HG02938 (cell line): ENCODE data around the gene HDGF.

Experiments
- ATAC-seq: cut with Tn5 transposase; IDR thresholded peaks from one replicate; pipeline ENCODE4 v1.9.1; 2021; ENCODE audit warnings: mild to moderate bottlenecking, moderate library complexity; ENCODE audit not compliant: unreplicated experiment

HDGF gene

DNA sequence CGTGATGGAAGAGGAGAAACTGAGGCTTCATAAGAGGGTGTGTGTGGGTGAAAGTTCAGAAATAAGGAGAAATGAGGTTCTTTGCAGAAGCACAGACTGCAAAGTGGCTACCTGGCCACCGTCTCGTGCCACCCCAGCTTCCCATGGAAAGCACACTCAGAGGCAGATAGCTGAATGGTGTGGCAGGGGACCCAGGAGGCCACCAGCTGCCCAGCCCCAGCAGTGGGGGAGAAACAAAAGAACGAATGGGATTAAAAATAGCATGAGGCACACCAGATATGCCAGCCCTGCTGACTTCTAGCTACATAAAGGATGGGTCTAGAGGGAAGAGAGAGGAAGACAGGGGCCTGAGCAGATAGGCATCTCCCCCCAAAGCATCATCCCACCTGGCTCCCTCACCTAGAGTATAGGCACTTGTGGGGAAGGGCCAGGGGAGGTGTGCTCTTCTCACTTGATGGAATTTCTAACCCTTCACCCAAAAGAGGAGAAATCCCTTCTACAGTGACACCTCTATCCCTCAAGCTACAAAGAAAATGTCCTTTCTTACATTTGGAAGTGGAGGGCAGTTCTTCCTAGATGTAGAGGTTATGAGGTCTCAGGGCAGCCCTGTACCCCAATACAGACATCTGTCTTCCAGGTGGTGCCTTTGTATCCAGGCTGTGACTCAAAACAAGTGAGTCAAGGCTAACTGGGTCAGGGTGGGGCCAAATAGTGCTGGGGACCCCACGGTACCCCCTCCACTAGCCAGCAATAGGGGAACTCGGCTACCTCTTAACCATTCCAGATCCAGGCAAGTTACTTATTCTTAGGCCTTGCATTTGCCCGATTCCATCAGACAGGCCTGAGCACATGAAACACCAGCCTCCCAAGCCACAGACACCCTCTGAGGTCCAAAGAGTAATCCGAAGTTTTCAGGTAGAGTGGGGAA lies 3.5 kb downstream of the HDGF start:
- ATAC-seq, result no peak

DNA sequence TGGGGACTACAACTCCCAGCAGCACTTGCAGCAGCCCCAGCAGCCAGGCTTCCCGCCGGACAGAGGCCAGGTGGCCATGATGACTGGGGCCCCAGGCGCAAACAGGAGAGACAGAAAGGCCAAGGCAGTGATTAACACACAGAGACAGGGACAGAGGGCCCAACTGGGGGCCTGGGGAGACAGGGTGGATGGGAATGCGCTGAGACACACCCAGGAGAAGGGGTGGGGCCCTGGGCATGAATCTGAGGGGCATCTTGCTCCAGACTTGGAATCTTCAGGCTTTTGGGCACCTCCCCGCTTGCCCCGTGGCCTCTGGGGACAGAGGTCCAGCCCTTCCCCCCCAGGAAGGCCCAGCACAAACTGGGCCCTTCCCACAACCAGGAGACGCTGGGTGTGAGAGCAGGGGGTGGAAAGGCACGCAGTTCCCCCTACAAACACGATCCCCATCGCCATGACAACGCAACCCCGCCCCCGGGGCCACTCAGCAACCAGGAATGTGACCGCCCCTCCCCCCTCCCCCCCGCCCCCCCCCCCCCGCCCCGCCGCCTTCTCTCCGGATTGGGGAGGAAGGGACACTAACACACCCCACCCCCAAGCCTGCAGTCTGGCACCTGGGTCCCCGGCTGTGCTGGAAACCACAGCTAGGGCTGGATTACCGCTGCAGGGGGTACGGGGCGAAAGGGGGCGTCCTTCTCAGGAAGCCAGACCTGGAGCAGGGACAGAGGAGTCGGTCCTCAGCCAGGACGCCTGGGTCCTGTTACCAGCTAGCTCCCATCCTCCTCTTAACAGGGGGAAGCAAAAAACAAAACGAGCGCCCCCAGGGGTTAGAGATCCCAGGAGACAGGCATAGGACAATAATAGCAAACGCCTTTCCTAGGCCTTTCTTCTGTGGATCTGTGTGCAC lies 4.5 kb downstream of the HDGF start:
- ATAC-seq, result no peak

DNA sequence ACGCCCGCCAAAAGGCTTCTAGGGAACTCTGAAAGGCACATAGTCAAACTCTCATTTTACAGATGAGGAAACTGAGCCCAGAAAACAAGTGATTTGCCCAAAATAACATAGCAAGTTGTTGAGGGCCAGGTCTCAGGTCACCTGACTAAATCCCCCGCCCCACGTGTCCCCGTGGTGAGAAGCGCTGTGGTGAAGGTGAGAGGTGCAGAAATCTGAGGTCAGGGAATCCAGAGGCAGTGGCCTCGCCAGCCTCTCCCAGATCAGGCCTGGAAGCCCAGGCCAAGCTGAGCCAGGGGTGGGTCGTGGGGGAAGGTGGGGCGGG lies 5.1 kb downstream of the HDGF start:
- ATAC-seq, result no peak

DNA sequence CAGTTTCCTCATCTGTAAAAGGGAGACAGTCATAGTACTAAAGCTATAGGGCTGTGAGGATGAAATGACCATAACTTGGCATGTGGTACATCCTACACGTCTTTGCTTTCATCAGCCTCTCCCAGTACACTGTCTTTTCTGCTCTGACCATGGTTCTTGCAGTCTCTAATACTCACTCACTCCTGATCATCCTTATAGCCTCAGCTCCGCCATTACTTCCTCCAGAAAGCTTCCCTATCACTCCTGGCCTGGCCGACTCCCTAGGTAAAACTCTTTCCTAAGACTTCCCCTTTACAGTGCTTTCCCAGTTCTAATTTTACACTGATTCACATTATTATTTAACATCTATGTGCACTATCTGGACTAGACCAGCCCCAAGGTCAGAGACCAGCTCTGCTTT lies 5.6 kb downstream of the HDGF start:
- ATAC-seq, result no peak

DNA sequence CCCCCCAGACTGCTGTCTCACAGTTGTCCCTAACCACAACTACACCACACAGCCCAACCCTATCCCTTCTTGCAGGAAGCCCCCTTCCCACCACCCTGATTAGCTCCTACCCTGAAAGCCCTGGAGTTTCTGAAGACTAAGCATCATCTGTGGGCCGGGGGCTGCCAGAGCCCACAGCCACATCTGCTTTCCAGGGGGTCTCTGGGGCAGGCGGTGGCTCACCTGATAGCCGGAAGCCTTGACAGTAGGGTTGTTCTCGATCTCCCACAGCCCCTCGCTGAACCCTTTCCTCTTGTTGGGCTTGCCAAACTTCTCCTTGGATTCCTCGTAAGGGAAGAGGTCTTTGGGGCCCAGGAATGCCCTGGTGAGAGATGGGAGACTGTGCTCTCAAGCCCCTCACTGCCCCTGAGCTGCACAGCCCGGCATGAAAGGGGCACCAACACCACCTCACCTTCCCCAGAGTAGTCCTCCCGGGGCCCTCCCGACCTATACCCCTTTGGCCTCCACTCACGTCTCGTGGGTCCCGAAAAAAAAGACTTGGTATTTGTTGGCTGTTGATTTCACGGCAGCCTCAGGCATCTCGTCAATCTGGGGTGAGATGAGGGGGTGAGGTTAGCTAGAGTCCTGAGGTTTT lies 6.6 kb downstream of the HDGF start:
- no peak for ATAC-seq

DNA sequence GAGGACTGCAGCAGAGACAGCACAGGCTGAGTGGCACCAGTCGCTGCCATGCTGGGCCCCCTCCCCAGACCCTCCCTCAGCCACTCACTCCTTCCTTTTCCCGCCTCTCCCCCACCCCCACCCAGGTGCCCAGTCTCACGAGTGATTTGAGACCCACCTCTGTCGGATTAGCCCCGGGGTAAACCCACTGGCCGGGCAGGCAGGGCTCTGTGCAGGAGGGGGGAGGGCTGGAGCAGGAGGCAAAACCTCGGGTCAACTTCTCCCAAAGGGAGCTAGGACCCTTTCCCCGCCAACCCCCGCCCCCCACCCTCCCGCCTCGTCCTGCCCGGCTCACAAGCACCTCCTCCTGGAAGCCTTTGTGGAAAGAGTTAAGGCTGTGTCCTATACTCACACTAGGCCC lies 7.1 kb downstream of the HDGF start:
- no peak for ATAC-seq

DNA sequence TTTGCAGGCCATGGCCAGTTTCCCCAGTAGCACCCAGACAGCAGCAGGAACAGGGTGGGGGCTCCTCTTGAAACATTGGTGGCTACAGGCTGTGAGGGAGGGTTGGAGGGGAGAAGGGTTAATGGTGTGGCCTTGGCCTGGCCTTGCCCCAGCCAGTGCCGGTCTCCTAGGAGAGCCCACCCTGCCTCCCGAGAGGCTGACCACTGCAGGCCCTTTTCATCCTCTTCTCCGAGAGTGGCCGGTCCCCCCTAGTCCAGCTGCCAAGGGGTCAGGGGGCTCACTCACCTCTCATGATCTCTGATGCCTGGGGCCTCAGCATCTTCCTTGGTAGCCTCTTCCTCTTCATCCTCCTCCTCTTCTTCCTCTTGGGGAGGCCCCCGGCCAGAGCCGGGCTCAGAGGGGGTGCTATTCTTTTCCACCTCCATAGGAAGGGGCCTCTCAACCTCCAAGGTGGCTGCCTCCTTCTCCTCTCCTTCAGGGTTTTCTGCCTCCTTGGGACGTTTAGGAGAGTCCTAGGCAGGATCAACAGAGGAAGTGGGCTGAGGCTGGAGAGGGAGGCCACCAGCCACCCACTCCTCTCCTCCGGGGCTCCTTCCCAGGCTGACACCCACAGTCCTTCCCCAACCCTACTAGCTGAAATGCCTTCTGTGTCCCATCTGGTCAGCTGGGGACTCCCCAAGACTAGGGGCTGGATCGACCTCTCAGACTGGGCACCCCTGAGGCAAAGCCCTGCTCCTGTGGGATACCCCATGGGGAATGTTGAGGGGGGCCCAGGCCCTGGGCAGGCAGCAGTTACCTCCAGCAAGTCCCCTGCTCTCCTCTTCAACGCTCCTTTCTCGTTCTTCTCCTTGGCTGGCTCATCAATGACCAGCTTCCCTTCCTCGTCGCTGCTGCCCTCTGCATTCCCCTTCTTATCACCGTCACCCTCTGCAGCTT lies 7.8 kb downstream of the HDGF start:
- ATAC-seq, result no peak

DNA sequence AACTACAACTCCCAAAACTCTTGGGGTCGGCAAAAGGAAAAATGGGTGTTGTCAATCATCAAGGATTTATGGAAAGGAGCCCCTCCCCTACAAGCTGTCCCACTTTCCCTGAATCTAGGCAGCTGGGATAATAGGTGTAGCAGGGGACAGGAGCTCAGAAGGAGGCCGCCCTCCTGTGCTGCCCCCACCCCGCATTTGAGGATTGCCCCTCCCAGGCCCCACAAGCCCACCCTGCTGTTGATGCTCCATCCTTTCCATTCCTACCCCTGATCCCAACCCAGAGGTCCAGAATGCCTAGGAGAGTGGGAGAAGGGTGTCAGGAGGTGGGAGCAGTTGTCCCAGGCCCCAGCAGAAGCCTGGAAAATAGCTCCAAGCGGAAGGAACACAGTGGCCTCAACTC lies 8.7 kb downstream of the HDGF start:
- no peak for ATAC-seq

DNA sequence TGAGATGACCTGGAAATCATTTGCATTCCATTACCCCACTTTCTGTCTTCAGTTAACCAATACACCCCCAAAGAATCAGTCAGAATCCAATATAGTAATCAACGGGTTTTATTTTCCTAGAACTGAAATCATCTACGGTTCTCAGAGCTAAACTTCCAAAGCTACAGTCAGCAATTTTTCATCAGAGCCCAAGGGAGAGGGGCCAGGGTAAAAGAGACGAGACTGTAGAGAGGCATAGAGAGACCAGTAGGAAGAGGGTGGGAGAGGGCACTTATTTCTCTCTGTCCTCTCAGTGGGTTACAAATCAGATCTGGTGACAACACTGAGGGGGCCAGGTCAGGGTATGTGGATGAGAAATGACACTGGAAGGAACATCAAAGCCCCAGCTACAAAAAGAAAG lies 9.5 kb downstream of the HDGF start:
- no peak for ATAC-seq

DNA sequence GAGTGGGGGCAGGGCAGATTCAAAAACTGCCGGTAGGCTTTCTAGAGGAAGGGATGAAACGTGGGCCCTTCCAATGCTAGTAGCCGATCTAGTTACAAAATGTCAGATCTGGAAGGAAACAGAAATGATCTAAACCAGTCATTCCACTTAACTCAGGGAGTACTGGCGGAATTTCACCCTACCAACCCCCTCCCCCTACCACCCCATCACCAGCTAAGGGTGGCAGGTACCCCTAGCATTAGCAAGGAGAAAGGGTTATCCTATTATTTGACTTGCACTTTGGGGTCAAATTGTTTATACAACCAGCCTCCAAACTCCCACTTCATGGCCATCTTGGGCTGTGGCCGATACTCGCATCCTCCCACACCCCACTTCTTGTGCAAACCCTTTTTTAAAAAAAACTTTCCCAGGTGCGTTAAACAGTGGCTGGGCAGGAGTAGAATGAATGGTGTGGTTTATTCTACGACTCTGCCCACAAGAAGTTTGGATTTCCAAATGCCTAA lies 9.9 kb downstream of the HDGF start:
- no peak for ATAC-seq

DNA sequence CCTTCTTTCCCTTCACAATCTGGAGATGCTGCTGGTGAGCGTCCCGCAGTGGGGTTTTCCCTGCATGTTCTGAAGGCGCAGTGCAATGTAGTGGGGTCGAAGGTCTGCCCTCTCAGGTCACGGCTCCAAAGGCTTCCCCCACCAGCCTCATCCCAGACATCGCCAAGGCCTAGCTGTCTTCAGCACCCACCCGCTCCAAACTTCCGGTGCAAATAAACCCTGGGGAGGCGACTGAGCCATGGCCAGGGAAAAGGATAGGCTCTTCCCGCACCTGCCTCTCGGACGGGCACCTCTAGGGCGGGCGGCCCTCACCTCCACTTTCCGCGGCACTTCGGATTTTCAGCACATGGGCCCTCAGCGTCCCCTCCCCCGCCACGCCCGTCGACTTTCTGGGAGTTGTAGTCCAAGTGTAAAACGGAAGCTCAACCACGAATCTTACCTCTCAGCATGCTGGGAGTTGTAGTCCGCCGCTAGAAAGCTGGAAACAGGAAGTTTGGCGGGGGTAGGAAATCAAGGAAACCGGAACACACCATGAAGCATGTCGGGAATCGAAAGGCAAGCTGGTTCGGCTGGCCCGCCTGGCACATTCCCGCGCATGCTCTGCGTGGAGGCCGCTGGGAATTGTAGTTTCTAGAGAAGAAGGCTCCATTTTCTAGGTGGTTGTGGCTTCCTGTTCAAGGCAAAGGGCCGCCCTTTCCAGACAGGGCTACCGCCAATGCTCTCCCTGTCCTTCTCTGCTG lies 10.6 kb downstream of the HDGF start, which contains the start of gene MRPL24:
MRPL24 (minus strand) TSS at position 348 of the 740 bp plus-strand sequence. CDS start 2,384 bp downstream, outside the sequence.
- ATAC-seq, result peak; percentile 84

DNA sequence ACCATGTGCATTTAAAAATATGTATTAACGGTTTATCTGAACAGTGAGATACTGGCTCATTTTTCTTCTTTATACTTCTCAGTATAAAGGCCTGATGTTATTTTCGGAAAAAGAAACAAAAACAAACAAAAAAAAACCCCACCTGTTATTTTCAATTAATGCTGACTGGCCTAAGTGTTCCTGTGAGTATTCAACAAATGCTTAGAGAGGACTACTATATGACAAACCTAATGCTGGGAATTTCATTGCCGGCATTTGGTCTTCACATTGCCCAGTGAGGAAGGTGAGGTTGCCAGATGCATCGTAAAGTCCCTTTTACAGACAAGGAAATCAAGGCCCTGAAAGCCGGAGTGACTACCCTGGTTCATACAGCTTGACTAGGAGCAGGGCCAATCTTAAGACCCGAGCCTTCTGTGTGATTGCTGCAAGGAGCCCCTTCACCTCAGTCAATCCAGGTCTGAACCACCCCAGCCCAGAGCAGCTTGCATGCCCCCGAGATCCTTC lies 11.2 kb downstream of the HDGF start:
- ATAC-seq, result no peak

DNA sequence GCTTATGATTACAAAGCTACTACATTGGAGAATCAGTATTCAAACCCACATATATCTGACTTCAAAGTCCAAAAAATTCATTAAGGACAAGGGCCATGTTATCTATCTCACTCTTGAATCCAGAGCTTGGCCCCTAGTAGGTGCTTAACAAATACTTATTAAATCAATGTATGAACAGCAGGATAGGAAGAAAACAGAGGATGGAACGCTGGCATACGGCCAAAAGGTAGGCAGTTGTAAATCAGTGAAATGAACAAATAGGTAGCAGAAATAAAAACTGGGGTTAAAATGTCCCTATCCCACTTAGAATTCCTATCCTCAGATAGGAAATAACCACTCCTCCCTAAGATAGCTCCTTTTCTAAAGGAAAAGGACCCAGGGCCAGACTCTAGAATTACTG lies 12.6 kb downstream of the HDGF start:
- no peak for ATAC-seq

DNA sequence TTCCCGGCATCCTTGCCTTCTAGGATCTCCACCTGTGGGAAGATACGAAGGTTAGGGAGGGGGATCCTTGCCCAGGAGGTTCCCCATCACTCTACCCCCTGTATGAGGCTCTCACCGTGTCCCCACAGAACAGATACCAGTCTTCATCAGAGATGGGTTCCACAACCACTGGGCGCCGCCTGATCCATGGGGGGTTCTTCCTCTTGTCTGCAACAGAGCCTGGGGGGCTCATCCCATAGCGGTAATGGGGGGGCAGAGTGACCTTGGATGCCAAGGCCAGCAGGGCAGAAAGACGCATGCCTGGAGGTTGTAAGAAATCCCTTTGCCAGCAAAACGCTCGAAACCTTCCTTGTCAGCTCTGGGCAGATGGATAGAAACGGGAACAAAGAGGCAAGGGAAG lies 13.1 kb downstream of the HDGF start:
- ATAC-seq, result no peak

DNA sequence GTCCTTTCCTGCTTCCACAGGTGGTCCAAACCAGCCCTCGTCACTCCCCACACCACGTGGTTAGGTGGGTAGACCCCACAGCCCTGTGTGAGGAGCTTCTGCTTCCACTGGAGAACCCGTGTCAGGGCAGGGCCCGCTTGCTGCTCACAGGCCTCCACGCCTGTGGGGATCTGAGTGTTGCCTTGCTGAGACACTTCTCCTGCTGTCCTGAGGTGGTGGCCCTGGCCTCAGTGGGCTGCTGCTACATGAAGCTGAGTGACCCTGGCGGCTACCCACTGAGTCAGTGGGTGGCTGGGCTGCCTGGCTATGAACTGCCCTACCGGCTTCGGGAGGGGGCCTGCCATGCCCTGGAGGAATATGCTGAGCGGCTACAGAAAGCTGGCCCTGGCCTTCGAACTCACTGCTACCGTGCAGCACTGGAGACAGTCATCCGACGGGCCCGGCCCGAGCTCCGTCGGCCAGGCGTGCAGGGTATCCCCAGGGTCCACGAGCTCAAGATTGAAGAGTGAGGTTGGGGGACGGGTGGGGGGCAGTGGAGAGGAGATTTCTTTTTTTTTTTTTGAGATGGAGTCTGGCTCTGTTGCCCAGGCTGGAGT lies 17.4 kb downstream of the HDGF start:
- no peak for ATAC-seq

DNA sequence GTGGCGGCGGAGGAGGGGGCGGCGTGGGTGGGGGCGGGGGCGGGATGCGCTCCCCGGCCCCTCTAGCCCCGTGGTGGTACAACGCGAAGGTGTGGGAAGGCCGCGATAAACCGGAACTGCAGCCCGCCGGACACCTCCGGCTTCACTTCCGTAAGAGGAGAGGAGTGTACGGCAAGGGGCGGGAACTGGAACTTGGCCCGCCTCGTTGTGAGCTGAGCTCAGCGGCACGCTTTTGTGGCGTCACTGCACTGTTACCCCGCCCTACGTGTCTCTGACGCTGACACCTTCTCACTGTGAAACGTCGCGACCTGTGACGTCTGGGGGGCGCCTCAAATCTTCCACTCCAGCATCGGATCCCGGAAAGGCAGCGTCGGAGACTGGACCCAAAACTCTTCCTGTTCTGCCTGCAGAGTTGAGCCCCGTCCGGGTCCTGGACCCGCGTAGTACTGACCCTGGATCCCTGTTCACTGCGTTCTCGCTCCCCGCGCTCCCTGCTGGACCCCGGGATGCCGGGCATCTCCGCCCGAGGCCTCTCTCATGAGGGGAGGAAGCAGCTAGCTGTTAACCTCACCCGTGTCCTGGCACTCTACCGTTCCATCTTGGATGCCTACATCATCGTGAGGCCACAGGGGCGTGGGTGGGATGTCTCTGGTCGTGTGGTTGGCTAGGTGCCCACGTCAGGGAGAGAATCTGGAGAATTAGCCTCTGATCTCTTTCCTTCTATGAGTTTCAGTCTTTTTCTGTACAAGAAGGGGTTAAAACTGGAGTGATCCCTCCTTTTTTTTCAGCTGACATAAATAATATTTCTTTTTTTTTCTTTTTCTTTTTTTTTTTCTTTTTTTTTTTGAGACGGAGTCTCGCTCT lies 22.6 kb downstream of the HDGF start, which contains the start of gene ISG20L2:
ISG20L2 (minus strand) TSS at position 168 of the 864 bp plus-strand sequence. CDS start 1,114 bp downstream, outside the sequence.
- peak; percentile 91 for ATAC-seq

DNA sequence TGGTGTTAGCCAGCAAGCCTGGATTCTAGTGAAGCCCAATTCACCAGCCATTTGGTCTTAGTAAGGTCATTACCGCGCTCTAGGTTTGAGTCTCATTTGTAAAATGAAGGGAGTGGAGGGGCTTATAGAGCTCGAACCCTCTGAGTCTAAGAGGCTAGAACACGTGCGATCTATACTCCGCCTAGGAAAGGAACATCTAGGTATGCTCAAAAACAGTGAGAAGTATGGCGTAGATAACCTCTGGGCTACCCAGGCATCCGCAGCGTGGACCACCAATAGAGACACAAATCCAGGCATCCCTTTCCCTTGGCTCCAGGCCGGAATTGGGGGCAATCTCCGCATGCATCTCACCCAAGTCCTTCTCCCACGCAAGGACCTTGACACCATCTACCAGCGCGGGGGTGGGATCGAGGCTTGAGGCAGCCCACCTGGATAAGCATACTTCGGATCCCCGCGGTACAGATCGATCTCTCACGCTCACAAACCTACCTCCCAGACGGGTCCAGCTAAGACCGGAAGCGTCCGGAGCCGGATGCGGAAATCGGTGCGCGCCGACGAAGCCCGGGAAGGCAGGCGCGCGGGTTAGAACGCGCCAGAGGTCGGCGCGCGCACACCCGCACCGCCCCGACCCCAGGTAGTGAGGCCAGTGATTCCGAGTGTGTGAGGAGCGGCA lies 23.4 kb downstream of the HDGF start, which contains the start of gene METTL25B:
METTL25B (plus strand) TSS at position 544 of the 673 bp plus-strand sequence. CDS start 636 bp downstream, outside the sequence.
- ATAC-seq, result peak; percentile 48
